Measurements from ENCODE around the gene TCP11.

Gene TCP11

GRCh38 chr6:35082733-35083403 lies 58.3 kb downstream of the TCP11 start:
- no peaks in the 10 kb centered on the region for H3K9me3 ChIP-seq (ENCODE audit: insufficient read depth, low read depth, low read length)
- H2AFZ ChIP-seq (ENCODE audit: low read length): no peak overlapping the region
- H3K79me2 ChIP-seq (ENCODE audit: insufficient read depth, low read length): no peaks in the 10 kb centered on the region
- no peak overlapping the region for H3K4me2 ChIP-seq (ENCODE audit: low read depth, low read length, poor library complexity, severe bottlenecking)
- H3K4me1 ChIP-seq (ENCODE audit: insufficient read depth, low read length, poor library complexity, severe bottlenecking): peaks cover 25% of the 10 kb centered on the region
- H3K9ac ChIP-seq (ENCODE audit: low read depth, low read length, poor library complexity, severe bottlenecking): no peak overlapping the region
- H4K20me1 ChIP-seq (ENCODE audit: insufficient read depth, low read length, poor library complexity, severe bottlenecking): no peaks in the 10 kb centered on the region
- no peaks in the 10 kb centered on the region for H3F3A ChIP-seq (ENCODE audit: low read depth)
- no peaks in the 10 kb centered on the region for H3K9me2 ChIP-seq (replicated peaks; ENCODE audit: low read depth, low read length)
- no peak overlapping the region for H3K4me3 ChIP-seq (ENCODE audit: low read length, poor library complexity, severe bottlenecking)
- no peak for TF ChIP-seq EZH2phosphoT487 (IDR thresholded peaks at IDR 0.05; ENCODE audit: borderline replicate concordance)
- TF ChIP-seq CTCF (conservative IDR thresholded peaks at IDR 0.05; ENCODE audit: low read length): no peak
- H3K27me3 ChIP-seq (ENCODE audit: insufficient read depth, low read length, poor library complexity, severe bottlenecking): no peaks in the 10 kb centered on the region
- peaks cover 41% of the 10 kb centered on the region; the same call in 1 of the 2 replicates for H3K36me3 ChIP-seq (ENCODE audit: insufficient read depth, low read length)

DNA sequence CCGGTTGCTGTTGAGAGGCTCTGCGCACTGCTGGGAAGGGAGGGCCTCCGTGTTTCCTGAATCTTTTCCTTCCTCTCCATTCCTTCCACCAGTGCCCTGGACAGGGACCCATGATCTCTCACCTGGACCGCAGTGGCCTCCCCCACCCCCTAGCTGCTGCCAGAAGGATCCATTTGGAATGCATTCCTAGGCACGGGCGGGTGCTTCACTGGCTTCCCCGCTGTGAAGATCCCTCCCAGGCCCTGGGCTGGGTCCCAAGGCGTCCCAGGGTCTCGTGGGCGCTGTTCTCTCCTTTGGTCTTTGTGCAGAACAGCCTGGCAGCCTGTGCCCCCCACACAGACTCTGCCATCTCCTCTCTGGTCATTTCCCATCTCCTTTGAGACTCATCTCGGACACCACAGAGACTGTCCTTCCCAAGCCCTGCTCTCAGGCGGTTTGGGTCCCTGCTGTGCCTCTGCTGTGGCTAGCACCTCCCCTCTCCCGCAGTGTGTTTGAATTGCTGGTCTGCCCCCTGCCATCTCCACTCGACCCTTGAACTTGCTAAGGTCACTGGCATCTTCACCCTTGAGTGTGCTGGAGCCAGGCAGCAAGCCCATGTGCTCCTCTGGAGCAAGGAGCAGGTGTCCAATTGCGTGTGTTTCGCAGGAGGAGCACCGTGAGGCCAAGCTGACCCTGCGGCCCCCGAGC lies 59.0 kb downstream of the TCP11 start:
- no peaks in the 10 kb centered on the region for H3K79me2 ChIP-seq (ENCODE audit: insufficient read depth, low read length)
- H3K36me3 ChIP-seq (ENCODE audit: insufficient read depth, low read length): peaks cover 37% of the 10 kb centered on the region; the same call in 1 of the 2 replicates
- H3K4me1 ChIP-seq (ENCODE audit: insufficient read depth, low read length, poor library complexity, severe bottlenecking): peaks cover 20% of the 10 kb centered on the region
- H3K4me2 ChIP-seq (ENCODE audit: low read depth, low read length, poor library complexity, severe bottlenecking): no peak overlapping the region
- H3K9ac ChIP-seq (ENCODE audit: low read depth, low read length, poor library complexity, severe bottlenecking): no peak overlapping the region
- H3K9me3 ChIP-seq (ENCODE audit: insufficient read depth, low read depth, low read length): no peaks in the 10 kb centered on the region
- H4K20me1 ChIP-seq (ENCODE audit: insufficient read depth, low read length, poor library complexity, severe bottlenecking): no peaks in the 10 kb centered on the region
- no peak overlapping the region for H3K4me3 ChIP-seq (ENCODE audit: low read length, poor library complexity, severe bottlenecking)
- no peak overlapping the region for H2AFZ ChIP-seq (ENCODE audit: low read length)
- TF ChIP-seq EZH2phosphoT487 (IDR thresholded peaks at IDR 0.05; ENCODE audit: borderline replicate concordance) (no peak), CTCF (conservative IDR thresholded peaks at IDR 0.05; ENCODE audit: low read length) (no peak)
- H3F3A ChIP-seq (ENCODE audit: low read depth): no peaks in the 10 kb centered on the region
- H3K27me3 ChIP-seq (ENCODE audit: insufficient read depth, low read length, poor library complexity, severe bottlenecking): no peaks in the 10 kb centered on the region
- no peaks in the 10 kb centered on the region for H3K9me2 ChIP-seq (replicated peaks; ENCODE audit: low read depth, low read length)

- no peak overlapping the region for H3K4me3 ChIP-seq (ENCODE audit: low read length, poor library complexity, severe bottlenecking)
Measured at GRCh38 chr6:35081426-35081851, 59.7 kb downstream of the TCP11 start.

More at GRCh38 chr6:35081426-35081851, 59.7 kb downstream of the TCP11 start:
- Histone ChIP-seq H3K79me2 (ENCODE audit: insufficient read depth, low read length) (no peaks in the 10 kb centered on the region), H2AFZ (ENCODE audit: low read length) (no peak overlapping the region), H3F3A (ENCODE audit: low read depth) (no peaks in the 10 kb centered on the region), H3K27me3 (ENCODE audit: insufficient read depth, low read length, poor library complexity, severe bottlenecking) (no peaks in the 10 kb centered on the region), H3K36me3 (ENCODE audit: insufficient read depth, low read length) (peaks cover 33% of the 10 kb centered on the region; the same call in 1 of the 2 replicates), H3K4me1 (ENCODE audit: insufficient read depth, low read length, poor library complexity, severe bottlenecking) (peaks cover 20% of the 10 kb centered on the region), H3K9me3 (ENCODE audit: insufficient read depth, low read depth, low read length) (no peaks in the 10 kb centered on the region), H3K9ac (ENCODE audit: low read depth, low read length, poor library complexity, severe bottlenecking) (no peak overlapping the region), H3K9me2 (replicated peaks; ENCODE audit: low read depth, low read length) (no peaks in the 10 kb centered on the region), H3K4me2 (ENCODE audit: low read depth, low read length, poor library complexity, severe bottlenecking) (peak overlapping the region; percentile 16), H4K20me1 (ENCODE audit: insufficient read depth, low read length, poor library complexity, severe bottlenecking) (no peaks in the 10 kb centered on the region)
- TF ChIP-seq EZH2phosphoT487 (IDR thresholded peaks at IDR 0.05; ENCODE audit: borderline replicate concordance) (no peak), CTCF (conservative IDR thresholded peaks at IDR 0.05; ENCODE audit: low read length) (no peak)
